PC-3 (cell line): ENCODE measurements around the gene NDOR1.

Experiments
- CTCF ChIP-seq: fragments of 300-600 bp; sonication (generic); conservative IDR thresholded peaks from 2 replicates; pipeline ENCODE4 v1.5.1; 2017; ENCODE audit warnings: antibody characterized with exemption, low read depth, mild to moderate bottlenecking, low read length
- EZH2 ChIP-seq: fragments of 300-600 bp; sonication (generic); IDR thresholded peaks from one replicate; pipeline ENCODE4 v1.6.1; 2017; ENCODE audit warnings: antibody characterized with exemption, mild to moderate bottlenecking, low read length; ENCODE audit not compliant: unreplicated experiment
- EZH2phosphoT487 ChIP-seq: fragments of 300-600 bp; sonication (generic); IDR thresholded peaks from 2 replicates; pipeline ENCODE4 v1.6.1; 2018; ENCODE audit warnings: mild to moderate bottlenecking, antibody characterized with exemption, low read length, borderline replicate concordance

GRCh38 chr9:137226338-137227053, 21.0 kb downstream of the NDOR1 start:
- TF ChIP-seq CTCF: no peak
- TF ChIP-seq EZH2: no peak
- no peak for TF ChIP-seq EZH2phosphoT487
